ENCODE results near the gene CRELD2. TPM values are rescaled to one million over a fixed set of nuclear protein-coding genes. Genes with fewer than 3 reads are reported as not detected.

CRELD2 gene
- total RNA-seq, 2 experiments from 2014 or later = 50.0 to 51.2 TPM

Other genes starting within 250 kb of the CRELD2 start
- 10 to 100 TPM; 54.7 to 55.4 TPM for gene BRD1, start 90.8 kb upstream of the CRELD2 start, total RNA-seq
- 10 to 100 TPM; 20.6 to 21.8 TPM for gene ZBED4, start 64.8 kb upstream of the CRELD2 start, total RNA-seq
- 10 to 100 TPM; 14.7 to 20.6 TPM for gene ALG12, start 196 bp upstream of the CRELD2 start, total RNA-seq
- gene PIM3, start 42.1 kb downstream of the CRELD2 start, total RNA-seq = 10 to 100 TPM; 60.1 to 62.3 TPM
- not detected for gene IL17REL, start 94.1 kb downstream of the CRELD2 start, total RNA-seq
- gene TTLL8, start 139.7 kb downstream of the CRELD2 start, total RNA-seq = not detected
- under 1 TPM; 0.30 to 0.50 TPM for gene MLC1, start 166.8 kb downstream of the CRELD2 start, total RNA-seq
- not detected for gene MOV10L1, start 171.4 kb downstream of the CRELD2 start, total RNA-seq